ENCODE results near the gene FBXO47. TPM values are rescaled to one million over a fixed set of nuclear protein-coding genes. Genes with fewer than 3 reads are reported as not detected.

Gene FBXO47
- total RNA-seq, 1 donor from 2014 or later = not detected

Small RNA genes within 50 kb of the gene (microRNA-seq; reads per million reads assigned to microRNA genes)
- not detected for gene MIR6779 (ENCODE audit: borderline number of aligned reads, borderline replicate concordance)

Small RNA genes within 50 kb of the gene (small RNA-seq; reads per million reads assigned to genes)
- gene MIR6779 = not detected

Other genes starting within 250 kb of the FBXO47 start
- gene CISD3, start 237.1 kb downstream of the FBXO47 start, total RNA-seq = 12.8 TPM
- 25.8 TPM for gene PCGF2, start 219.1 kb downstream of the FBXO47 start, total RNA-seq
- gene PSMB3, start 214.7 kb downstream of the FBXO47 start, total RNA-seq = 193 TPM
- 68.5 TPM for gene PIP4K2B, start 167.8 kb downstream of the FBXO47 start, total RNA-seq
- 25.5 TPM for gene CWC25, start 142.1 kb downstream of the FBXO47 start, total RNA-seq
- 1,585 TPM for gene RPL23, start 113.7 kb downstream of the FBXO47 start, total RNA-seq
- gene LASP1, start 97.3 kb downstream of the FBXO47 start, total RNA-seq = 69.0 TPM
- 6.6 TPM for gene PLXDC1, start 184.2 kb upstream of the FBXO47 start, total RNA-seq
- gene ARL5C, start 198.8 kb upstream of the FBXO47 start, total RNA-seq = not detected
- 8.3 TPM for gene CACNB1, start 230.3 kb upstream of the FBXO47 start, total RNA-seq
- 2,758 TPM for gene RPL19, start 232.9 kb upstream of the FBXO47 start, total RNA-seq